ENCODE data around the gene GAS7. TPM values are rescaled to one million over a fixed set of nuclear protein-coding genes. Genes with fewer than 3 reads are reported as not detected.

The GAS7 gene
- total RNA-seq, 1 donor from 2014 or later: 81.5 TPM

DNA sequence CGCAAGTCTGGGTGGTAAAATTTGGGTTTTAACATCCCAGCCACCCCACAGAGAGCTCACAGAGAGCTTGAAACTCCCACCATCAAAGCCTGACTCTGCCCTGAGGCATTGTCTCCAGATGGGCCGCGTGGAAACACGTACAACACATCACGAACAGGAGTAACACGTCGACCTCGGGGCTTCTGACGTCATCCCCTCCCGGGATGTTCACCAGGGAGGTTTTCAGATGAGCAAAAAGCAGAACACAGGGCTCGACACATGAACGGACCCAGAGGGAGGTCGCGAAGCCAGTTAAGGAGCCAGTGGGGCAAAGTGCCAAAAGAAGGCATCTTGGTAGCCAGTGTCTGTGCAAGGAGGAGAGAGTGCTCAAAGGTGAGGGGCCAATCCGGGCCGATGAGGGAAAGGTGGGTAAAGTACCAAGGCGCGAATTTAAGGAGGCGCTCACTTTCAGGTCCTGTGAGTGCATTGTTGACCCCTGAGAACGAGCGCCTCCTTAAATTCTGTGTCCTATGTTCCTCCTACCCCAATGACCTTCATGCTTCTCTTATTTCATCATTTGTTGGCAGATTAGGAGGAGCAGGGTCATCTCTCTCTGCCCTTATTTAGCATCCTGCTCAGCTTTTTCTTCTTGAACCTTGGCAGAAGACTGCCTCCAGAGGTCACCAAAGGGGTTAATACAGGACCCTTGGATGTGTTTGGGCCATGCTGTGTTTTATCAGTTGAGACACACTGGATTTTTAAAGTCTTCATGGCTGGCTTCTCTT, 298.9 kb downstream of the GAS7 start:
- no peak for DNase-seq (ENCODE audit: low spot score)

DNA sequence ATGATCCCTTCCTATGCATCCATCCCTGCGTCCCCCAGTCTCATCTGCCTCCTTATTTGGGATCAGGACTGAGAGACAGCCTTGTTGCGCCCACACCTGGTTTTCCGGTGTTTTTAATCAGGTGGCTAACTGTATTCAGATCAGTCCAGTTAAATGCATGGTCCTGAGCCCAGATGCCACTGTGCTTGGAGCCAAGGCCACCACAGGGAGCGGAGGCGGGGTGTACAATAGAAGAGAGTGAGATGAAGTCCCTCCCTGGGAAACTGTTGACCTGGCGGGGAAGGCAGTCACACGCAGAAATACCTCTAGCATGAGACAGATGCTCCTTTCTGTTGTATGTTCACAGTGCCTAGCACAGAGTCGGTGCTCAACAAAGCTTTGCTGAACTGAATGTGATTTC, 299.6 kb downstream of the GAS7 start:
- DNase-seq (ENCODE audit: low spot score): no peak

DNA sequence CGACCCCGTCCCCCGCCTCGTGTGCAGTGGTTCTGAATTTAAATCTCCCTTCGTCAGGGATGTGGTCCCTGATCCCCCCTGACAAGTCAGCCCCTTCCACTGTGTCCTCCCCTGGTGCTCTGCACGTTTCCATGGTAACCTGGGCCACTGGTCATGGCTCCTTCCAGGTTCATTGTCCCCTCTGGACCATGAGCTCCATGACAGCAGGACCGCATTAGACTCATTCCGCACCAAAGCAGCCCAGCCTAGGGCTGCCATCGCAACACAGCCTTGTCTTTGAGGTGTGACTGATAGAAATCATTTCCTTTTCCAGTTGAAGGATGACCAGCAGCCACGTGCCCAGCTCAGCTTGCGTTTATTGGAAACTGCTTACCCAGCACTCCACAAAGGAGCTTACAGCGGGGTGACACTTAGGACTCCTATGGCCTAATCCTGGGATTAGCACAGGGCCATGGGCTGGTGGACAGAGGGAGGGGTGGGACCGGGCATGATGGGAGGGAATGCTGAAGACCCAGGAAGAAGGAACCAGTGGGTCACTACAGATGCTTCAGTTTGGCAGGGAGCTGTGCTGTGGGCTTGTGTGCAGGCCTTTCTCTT, 300.9 kb downstream of the GAS7 start:
- DNase-seq (ENCODE audit: low spot score): no peak

DNA sequence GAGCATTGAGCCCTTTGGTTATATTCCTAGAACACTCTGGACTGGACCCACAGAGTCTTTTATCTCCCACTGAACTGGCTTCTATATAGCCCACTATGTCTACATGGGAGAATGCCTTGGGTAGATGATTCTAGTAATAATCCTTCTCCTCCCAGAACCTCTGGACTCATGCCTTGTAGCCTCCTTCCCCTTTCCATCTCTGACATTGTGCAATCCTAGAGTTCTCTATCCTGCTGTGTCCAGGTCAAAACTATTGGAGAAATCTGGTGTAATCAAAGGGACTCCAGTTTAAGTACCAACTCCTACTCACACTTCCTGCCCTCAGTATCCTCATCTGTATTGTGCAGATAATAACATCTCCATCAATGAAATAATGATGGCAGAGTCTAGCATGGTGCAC, 302.5 kb downstream of the GAS7 start:
- DNase-seq (ENCODE audit: low spot score): no peak

DNA sequence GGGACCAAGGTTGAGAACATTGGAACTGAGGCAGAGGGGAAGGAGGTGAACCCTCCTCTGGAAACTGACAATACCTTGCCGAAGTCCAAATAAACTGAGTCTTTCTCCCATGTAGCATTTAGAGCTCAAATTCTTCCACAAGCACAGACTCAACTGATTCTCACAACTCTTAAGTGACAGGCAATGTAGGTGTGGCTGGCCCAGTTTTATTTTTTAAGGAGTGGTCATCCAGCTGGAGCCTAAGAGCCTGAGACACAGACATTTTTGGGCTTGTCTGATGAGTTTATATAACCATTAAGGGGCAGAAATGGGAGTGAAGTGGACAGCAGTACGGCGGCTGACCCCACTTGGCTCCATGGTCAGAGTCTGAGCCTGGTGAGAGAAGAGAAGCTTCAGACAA, 304.2 kb downstream of the GAS7 start:
- no peak for DNase-seq (ENCODE audit: low spot score)

DNA sequence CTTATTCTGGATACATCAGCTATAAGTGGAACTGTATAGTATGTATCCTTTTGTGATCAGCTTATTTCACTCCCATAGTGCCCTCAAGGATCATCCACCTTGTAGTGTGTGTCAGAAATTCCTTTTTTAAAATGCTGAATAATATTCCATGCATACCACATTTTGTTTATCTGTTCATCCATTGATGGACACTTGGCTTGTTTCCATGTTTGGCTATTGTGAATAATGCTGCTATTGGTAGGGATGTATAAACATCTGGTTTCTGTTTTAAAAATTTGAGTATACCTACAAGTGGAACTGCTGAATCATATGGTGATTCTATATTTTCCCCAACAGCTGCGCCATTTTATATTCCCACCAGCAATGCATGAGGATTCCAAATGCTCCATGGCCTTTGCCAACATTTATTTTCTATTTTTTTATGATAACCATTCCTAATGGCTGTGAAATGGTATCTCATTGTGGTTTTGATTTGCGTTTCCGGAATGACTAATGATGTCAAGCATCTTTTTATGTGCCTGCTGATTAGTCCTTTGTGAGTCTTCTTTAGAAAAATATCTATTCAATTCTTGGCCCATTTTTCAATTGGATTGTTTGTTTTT, 304.9 kb downstream of the GAS7 start:
- no peak for DNase-seq (ENCODE audit: low spot score)

DNA sequence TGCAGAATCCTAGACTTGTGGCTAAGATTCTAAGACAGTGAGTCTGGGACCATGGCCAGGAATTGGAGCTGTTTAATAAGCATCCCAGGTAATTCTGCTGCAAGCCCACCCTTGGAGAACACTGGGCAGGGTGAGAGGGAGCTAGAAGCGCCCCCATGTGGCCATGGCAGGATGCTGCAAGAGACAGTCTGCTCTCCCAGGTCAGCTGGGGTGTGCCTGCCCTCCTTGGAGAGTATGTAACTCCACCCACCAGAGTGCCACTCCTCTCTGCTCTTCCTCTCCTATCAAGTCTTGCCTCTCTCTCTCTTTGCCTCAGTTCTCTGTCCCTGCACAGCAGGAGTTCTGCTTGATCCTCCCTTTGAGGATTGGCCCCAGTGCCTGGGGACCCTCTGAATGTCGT, 308.3 kb downstream of the GAS7 start:
- no peak for DNase-seq (ENCODE audit: low spot score)

DNA sequence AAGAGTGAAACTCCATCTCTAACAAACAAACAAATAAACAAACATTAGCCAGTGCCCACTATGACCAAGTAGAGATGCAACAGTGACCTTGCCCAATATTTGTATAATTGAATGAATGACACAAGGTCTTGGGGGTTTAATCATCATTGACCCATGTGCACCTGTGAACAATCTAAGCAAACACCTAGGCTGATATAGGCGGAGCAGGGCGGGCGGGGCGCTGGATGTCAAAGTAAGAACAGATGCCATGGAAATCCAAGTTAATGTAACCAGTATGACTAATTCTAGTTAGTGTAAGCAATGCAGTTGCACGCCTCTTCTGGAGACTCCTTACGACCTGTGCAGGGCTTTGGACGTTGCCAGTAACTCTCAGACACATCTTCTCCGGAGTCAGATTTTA, 310.9 kb downstream of the GAS7 start:
- no peak for DNase-seq (ENCODE audit: low spot score)

DNA sequence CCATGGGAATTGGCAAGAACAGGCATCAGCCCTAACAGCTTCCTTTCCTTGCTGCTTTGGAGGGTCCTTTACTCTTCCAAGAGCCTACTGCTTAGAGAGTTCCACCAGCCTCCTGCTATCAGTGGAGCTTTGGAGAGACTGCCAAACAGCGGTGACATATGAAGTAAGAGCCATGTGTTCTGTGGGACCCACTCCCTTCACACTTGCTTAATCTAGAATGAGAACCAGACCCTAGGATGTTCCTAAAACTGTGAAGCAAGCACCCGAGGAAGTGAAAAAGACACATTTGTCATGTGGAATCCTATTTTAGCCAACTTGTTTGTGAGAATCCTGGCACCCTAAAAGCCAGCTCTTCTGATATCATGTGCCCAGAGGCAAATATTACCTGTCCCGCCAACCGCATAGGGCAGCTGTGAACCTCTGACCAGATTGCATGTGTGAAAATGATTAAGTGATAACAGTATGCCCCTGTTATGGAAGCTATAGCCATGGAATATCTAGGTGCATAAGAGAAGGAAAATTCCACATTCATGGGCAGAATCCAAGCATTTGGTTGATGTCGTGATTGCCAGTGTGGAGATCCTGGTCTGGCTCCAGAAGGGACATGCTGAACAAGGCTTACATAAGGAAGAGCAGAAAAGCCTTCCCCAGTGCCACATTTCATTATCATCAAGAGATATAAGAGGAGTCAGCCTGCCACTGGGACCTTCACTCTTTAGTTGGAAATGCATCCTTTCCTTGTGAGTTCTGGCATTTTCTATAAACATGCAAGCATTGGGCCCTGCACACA, 312.1 kb downstream of the GAS7 start:
- DNase-seq (ENCODE audit: low spot score): no peak

DNA sequence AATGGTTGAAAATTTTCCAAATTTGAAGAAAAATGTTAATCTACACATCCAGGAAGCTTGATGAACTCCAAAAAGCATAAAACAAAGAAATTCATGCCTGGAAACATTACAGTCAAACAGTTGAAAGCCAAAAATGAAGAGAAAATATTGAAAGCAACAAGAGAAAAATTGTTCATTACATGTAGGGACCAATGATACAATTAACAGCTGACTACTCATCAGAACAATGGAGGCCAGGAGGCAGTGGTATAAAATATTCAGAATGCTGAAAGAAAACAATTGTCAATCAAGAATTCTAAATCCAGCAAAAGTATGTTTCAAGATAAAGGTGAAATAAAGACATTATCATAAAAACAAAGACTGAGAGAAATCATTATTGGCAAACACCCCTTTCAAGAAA, 315.0 kb downstream of the GAS7 start:
- no peak for DNase-seq (ENCODE audit: low spot score)

DNA sequence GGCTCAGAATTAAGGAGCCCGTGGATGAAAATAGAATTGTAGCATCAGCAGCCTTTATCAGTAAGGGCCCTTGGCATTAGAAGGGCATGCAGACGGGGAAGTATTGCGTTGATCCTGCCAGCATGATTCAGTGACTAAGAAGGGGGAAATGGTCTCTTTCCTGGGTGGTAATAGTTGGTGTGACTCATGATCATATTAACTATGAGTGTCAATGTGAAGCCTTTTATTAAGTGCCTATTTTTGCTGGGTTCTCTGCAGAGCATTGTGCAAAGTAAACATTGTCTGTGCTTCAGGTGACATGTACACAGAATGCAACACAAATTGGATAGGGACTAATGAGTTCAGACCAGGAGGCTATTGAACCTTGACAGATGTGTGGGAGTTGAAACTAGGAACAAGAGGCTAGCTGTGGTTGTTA, 317.8 kb downstream of the GAS7 start:
- DNase-seq (ENCODE audit: low spot score): no peak

DNA sequence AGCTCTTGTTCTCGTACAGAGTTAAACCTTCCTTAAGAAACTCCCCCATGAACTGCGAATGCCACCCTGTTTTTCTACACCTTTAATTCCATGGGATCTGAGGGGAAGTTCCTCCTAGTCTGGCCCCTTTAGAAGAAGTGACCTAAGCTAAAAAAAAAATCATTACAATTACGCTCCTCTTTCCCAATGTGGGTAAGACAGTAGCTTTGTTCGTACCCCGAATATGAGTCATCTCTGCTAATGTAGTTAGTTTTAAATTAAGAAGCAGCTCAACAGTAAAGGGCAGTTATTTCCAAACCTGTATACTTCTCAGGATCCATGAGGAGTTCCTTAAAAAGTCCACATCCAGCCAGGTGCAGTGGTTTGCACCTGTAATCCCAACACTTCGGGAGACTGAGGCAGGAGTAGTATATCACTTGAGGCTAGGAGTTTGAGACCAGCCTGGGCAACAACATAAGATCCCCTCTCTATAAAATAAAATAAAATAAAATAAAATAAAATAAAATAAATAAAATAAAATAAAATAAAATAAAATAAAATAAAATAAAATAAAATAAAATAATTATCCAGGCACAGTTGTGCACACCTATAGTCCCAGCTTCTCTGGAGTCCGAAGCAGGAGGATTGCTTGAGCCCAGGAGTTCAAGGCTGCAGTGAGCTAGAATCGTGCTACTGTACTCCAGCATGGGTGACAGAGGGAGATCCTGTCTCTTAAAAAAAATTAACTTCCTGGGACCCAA, 319.4 kb downstream of the GAS7 start:
- DNase-seq (ENCODE audit: low spot score): no peak

DNA sequence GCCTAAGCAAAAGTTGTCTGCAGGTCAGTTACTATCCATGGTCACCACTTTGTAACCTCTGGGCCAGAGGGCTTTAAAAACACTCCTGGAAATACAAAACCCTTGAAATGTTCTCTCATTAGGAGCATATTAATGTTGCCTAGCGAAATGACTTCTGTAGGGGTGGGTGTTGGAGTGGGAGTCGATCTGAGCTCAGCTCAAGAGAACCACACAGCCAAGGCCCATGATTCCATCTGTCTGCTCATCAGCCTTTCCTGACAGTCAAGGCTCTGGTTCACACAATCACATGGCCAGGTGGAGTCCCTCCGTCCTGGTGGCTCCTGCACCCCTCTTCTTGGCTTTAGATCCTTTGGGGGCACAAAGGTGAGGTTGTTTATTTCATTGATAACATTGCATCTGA, 320.1 kb downstream of the GAS7 start:
- DNase-seq (ENCODE audit: low spot score): no peak

DNA sequence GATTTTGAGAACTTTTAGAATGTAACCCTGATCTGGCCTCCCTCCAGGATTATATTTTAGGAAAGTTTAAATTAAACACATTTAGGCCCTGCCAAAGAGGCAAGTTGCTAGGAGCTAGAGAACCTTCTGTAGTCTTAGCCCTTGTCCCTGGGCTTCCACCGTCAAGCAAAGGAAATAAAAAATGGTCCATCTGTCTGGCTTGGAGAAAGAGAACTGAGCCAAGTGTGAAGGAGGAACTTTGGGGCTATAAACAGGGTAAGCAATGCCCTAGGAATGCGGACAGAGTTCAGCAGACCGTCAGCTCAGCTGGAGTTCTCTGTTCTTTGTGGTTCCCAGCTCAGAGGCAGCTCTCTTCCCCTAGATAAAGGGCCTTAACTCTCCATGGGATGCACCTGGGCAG, 323.0 kb downstream of the GAS7 start:
- DNase-seq (ENCODE audit: low spot score): no peak

DNA sequence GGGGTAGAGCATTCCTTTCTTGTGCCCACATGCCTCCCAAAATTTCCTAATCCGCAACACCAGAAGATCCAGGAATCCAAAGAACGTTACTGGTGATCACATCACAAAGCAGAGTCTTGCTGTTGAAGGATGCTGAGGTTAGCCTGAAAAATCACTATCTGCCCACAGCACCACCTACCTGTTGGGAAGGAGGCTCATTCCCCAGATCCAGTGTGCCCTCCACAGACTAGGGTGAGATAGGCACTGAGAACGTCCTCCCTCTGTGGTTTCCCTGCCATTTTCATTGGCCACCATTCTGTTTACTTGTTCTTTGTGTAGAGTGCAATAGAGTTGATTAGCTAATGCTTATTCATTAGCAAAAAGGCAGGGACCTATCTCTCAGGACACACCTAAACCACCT, 323.7 kb downstream of the GAS7 start:
- DNase-seq (ENCODE audit: low spot score): no peak

DNA sequence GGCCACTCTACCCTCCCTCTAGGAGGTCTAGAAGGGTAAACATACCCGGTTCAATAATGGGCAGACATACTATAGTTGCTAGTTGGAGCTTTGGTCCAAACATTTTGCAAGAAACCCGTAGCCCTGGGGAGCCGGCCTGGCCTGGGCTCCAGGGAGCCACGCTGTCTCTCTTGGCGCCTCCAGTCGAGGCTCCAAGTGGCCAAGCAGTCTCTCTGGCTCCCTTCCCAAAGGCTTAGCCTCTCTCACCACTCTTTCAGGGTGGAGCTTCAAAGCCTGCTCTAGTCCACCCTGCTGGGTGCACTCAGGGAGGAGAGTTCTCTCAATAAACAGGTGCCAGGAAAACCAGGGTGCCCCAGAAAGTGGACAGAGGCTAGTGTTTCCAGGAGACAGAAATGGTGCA, 325.6 kb downstream of the GAS7 start:
- DNase-seq (ENCODE audit: low spot score): no peak

DNA sequence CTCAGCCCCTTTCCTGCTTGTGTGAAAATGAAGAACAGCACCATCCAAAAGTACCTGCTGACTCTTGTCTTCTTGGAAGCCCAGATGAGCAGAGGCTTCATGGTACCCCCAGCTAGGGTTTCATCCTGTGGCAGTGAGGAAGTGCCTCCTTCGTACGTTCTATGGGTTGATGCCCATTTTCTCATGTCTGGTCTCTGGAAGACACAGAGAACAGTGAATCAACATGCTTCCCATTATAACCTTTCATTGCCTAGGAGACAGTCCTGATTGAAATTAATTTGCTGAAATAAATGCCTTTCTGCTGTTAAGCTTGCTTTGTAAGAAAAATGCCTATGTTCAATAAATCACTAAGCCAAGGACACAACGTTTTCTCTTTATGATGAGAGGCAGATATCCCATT, 329.9 kb downstream of the GAS7 start:
- no peak for DNase-seq (ENCODE audit: low spot score)

DNA sequence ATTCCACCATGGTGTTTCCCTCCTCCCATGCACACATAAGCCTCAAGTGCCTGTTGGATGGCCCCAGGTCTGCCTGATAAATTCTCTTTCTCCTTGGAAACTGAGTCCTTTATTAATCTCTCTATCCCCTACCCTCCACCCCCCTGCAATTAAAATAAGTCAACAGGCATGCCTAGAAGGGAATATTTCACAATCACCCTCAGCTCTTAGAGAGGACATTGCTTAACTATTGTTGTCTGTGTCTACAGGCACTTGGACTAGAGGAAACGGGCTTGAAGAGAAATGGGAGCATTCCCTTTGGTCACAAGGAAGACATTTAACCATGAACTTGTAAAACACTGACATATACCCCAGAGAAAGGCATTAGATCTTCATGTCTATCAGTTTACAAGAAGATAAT, 332.8 kb downstream of the GAS7 start:
- no peak for DNase-seq (ENCODE audit: low spot score)

DNA sequence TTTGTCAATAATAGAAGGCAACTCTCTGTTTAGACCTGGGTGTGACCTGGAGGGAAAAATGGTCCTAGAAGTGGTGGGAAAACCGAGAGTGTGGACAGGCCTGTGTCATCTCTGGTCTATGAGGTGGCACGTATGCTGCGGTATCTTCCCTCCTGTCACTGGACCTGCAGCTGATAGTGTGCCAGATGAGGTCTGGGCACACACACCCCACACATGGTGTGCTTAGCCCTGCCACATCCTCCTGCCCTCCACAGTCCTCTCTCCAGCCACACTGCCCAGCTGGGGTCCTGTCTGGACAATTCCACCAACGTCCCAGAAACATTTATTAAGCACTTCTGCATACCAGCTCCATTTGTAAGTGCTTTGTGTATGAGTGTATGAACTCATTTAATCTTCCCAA, 335.5 kb downstream of the GAS7 start:
- no peak for DNase-seq (ENCODE audit: low spot score)

DNA sequence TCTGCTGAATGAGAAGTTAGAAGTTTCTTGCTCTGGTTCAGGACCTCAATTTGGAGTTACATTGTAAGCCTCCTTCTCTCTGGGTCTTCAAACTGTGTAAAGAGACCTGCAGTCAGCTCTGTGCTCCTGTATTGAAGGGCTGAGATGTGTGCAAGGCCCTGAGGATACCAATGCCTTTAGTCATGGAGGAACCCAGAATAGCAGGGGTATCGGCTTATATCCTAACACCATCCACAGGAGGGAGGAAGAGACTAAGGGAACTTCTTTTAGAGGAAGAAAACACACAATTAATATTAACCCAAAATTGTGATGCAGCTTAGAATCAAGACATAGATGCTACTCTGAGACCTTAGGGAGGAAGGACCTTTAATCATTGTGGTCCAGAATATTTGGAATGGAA, 336.2 kb downstream of the GAS7 start:
- DNase-seq (ENCODE audit: low spot score): no peak

DNA sequence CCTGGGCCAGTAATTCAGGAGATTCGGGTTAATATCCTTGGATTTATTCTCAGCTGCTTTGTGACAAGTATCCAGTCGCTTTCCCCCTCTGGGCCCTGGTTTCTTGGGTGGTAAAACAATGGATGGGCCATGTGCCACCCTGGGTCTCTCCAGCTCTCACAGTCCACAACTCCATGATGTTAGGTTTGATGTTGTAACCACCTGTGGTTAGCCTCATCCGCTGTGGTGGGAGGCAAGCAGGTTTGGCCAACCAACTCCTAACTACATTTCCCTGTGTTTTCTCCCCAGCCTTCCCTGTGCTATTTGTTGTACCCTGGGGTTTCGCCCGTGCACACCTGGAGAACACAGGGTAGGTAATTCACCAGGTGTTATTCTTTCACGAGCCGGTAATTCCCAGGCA, 337.6 kb downstream of the GAS7 start:
- no peak for DNase-seq (ENCODE audit: low spot score)

All from mesenteric fat pad (tissue), 1 donor.